HG02938 (cell line): ENCODE data around the gene PRELP.

ENCODE experiments used
- ATAC-seq: cut with Tn5 transposase; IDR thresholded peaks from one replicate; pipeline ENCODE4 v1.9.1; 2021; ENCODE audit warnings: mild to moderate bottlenecking, moderate library complexity; ENCODE audit not compliant: unreplicated experiment

PRELP gene

GRCh38 chr1:203476216-203476814 is 709 bp downstream of the PRELP start:
- ATAC-seq, result no peak

DNA sequence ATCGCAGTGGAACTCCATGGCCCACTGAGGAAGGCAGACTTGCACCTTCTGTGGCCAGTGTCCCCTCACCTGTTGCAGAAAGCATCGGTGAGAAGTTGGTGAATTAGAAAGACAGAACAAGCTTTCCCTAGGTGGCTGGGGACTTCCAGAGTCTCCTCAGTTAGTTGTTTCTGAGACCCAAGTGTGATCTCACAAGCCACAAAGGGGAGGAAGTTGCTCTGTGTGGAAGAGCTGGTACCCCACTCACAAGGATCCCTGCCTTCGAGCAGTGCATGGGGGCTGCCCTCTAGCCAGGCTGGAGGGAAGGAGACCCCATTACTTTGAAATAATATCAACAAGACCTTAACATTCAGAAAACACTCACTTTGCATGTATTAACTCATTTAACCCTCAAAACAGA is 2.1 kb downstream of the PRELP start:
- no peak for ATAC-seq

DNA sequence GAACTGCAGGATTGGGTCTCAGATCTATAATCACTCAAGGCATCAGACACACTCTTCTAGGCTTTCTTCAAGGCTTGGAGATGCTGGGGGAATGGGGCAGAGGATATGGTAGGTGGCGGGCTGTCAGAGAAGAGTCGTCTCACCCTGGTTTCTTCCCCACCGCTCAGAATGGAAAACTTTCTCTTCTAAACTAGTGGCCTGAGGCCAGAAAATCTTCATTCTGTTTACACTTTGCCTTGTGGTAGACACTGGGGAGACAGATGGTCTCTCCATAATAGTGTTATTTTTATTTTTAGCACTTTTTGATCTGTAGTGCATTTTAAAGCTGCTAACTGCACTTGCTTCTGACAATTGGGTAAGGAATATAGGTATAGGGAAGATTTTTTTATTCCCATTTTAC is 2.6 kb downstream of the PRELP start:
- ATAC-seq, result no peak

- no peak for ATAC-seq
Observed at GRCh38 chr1:203478986-203479385, 3.4 kb downstream of the PRELP start.

- no peak for ATAC-seq
Observed at GRCh38 chr1:203479646-203480045, 4.0 kb downstream of the PRELP start.

- no peak for ATAC-seq
Observed at GRCh38 chr1:203480084-203480483, 4.5 kb downstream of the PRELP start.

DNA sequence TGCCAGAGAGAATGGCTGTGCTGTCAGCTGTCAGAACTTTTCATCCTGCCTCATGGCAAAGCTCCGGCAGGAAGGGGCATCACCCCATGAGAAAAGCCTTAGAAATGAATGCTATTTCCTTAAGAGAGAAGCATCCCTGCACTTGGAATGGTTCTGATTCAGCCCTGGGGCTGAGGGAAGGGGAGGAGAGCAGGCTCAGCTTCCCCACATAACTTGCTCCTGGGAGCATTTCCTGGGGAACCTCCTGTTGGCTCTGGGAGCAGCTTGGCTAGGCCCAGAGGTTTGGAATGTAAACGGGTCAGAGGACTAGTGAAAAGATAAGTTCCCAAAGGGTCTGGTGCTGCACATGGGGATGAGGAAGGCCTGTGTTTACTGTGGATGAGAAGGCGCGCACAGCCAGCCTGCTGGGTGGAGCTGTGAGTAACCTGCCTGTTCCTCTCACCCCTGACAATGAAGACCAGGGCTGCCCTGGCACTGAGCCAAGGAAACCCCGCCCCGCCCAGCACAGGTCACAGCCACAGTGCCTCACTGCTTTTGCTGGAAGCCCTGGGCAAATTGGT is 5.0 kb downstream of the PRELP start:
- ATAC-seq, result no peak

DNA sequence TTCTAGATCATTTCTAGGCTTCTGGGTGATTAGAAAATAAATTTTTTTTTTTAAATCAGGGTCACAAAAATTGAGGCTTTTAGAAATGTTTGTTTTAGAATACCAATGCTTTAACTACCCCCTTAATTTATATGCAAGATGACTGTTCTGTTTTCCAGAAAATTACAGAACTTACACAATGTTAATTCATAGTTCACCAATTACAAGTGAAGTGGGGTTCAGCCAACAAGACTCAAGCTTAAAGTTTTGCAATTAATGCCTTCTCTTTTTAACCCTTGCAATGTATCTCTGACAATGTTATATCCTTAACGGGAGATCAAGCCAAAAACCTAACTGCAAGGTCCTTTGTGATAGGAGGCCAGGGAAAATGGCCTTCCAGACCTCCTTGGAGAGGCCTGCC is 5.6 kb downstream of the PRELP start:
- ATAC-seq, result no peak

DNA sequence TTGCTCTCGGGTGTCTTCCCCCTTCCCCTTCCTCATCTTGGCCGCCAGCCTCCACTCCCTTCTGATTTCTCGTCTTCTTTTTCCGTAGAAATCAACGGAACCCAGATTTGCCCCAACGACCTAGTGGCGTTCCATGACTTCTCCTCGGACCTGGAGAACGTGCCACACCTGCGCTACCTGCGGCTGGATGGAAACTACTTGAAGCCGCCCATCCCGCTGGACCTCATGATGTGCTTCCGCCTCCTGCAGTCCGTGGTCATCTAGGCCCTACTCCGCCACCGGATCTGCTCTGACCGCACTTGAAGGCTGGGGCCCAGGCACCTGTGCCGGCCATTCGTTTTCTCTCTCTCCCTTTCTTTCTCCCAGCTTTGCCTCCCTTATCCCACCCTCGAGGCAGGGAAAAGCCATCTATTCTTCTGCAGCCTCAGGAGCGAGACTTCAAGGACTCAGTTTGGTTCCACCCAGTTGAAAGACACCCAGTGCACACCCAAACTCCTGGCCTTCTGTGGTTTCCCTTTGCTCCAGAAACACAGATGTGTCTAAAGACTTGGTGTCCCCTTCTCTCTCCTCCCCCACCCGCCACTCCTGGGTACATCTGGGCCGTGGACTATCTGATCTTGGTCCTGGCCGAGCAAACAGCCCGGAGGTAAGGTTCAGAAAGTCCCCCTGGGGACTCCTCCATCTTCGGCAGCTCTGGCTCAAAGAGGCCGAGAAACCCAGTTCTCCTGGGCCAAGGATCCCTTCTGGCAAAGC is 11.2 kb downstream of the PRELP start:
- ATAC-seq, result no peak

- no peak for ATAC-seq
Observed at GRCh38 chr1:203488539-203488938, 12.9 kb downstream of the PRELP start.

DNA sequence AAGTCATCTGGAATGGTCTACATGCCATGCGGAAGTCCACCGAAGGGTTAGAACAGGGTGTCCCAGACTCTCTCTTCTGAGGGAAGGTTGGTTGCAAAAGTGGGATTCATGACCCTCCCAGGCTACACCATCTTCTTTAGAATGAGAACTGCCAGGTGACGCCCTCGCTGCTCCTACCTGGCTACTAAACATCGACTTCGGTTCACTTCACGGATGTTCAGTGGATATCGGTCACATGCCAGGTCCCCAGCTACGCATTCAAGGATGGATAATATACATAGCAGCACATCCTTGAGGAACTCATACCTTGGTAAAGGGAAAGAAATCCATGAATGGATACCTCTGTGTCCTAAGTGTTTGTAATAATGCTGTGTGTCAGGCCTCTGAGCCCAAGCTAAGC is 15.0 kb downstream of the PRELP start:
- ATAC-seq, result no peak

DNA sequence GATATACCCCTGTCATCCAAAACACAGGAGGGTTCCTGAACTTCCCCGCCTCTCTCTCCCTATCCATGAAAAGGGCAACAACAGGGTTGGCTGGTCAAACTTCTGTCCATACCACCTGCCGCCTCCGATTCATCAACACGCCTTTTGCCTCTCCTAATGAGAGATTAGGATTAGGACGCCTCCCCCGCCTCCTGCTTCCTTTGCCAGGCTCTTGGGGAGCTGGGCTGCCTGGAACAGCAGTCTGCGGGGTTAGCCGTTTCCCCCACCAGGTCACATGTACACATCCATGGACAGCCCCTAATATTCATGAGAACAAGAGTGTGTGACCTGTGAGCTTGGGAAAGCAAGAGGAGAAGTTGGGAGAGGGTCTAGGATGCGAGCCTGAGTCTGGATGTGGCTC is 16.1 kb downstream of the PRELP start:
- no peak for ATAC-seq

GRCh38 chr1:203492082-203492747 is 16.6 kb downstream of the PRELP start:
- ATAC-seq, result no peak

GRCh38 chr1:203492748-203493130 is 17.1 kb downstream of the PRELP start:
- ATAC-seq, result no peak

DNA sequence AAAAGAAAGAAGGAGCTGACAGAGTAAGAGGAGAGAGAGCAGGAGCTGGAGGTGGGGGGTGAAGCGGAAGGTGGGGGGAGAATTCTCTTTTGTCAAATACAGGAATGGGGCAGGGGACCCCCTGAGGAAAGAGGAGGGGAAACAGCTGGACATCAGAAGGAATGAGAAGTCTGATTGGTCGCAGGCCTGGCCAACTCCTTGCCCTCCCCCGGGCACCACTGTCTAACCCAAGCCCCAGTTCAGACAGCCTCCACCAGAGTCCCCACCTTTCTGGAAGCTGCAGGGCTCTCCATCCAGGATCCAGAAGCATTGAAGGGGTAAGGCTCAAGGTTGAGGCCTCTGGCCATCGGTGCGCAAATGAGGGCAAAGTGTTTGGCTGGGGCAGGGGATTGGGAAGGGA is 18.3 kb downstream of the PRELP start, which contains the start of gene OPTC:
Gene OPTC, plus strand, starts transcription at position 253 of the 400 bp plus-strand sequence. CDS start 1,853 bp downstream, outside the sequence.
- ATAC-seq, result no peak

- no peak for ATAC-seq
Observed at GRCh38 chr1:203495845-203496244, 20.2 kb downstream of the PRELP start.

- no peak for ATAC-seq
Observed at GRCh38 chr1:203497269-203497777, 21.7 kb downstream of the PRELP start.

- ATAC-seq, result no peak
Observed at GRCh38 chr1:203499643-203500278, 24.2 kb downstream of the PRELP start.

GRCh38 chr1:203500279-203500678 is 24.7 kb downstream of the PRELP start:
- no peak for ATAC-seq

GRCh38 chr1:203503836-203504235 is 28.2 kb downstream of the PRELP start:
- no peak for ATAC-seq
